PFSK-1 (cell line): ENCODE measurements around the gene ANGEL2.

Experiments used
- POLR2AphosphoS5 ChIP-seq: IDR thresholded peaks from 2 replicates; pipeline ENCODE4 v1.6.1; 2012; ENCODE audit warnings: low read depth, mild to moderate bottlenecking, control low read depth, low read length, moderate library complexity
- TAF1 ChIP-seq: IDR thresholded peaks from 2 replicates; pipeline ENCODE4 v1.6.1; 2012; ENCODE audit warnings: low read length, control low read depth, borderline replicate concordance; ENCODE audit not compliant: insufficient read depth
- TF ChIP-seq, protein P1 (sequence below), 2 experiments: IDR thresholded peaks; 2 replicates each; pipeline versions ENCODE4 v1.6.1 to v1.8.0; 2011 to 2012; ENCODE audit warnings: low read depth in 2 of 2, low read length in 2 of 2, control low read depth in 1 of 2, inconsistent platforms in 1 of 2, mild to moderate bottlenecking in 1 of 2, moderate library complexity in 1 of 2; ENCODE audit not compliant: insufficient read depth in 1 of 2

DNA sequence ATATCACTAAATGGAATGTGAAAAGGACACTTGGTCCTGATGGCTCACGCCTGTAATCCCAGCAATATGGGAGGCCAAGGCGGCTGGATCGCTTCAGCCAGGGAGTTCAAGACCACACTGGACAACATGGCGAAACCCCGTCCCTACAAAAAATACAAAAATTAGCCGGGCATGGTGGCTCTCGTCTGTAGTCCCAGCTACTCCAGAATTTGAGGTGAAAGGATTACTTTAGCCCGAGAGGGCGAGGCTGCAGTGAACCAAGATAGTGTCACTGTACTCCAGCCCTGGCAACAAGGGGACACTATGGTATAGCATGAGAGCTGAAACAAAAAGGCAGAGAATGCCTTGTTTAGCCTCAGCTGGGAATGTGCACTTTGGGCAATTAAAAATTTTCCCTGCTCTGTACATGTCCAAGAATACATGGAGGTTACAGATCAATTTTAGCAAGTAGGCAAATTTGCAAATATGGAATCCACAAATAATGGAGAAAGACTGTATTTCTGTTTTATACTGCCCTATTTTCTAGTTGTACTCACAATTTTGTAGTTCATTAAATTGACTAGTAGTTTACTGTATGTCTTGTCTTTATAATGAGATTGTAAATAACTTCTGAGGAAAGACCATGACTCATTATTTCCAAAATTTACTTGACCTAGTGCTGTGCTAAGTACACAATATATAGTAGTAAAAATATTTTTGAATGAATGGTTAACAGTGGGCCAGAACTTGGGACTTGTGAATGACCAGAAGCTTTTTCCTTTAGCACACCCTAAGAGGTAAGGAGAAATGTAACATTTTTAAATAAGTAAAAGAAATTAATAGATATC lies 2.0 kb upstream of the ANGEL2 start:
- TF ChIP-seq POLR2AphosphoS5 (no peak), TAF1 (no peak)
- TF ChIP-seq, protein P1, sequence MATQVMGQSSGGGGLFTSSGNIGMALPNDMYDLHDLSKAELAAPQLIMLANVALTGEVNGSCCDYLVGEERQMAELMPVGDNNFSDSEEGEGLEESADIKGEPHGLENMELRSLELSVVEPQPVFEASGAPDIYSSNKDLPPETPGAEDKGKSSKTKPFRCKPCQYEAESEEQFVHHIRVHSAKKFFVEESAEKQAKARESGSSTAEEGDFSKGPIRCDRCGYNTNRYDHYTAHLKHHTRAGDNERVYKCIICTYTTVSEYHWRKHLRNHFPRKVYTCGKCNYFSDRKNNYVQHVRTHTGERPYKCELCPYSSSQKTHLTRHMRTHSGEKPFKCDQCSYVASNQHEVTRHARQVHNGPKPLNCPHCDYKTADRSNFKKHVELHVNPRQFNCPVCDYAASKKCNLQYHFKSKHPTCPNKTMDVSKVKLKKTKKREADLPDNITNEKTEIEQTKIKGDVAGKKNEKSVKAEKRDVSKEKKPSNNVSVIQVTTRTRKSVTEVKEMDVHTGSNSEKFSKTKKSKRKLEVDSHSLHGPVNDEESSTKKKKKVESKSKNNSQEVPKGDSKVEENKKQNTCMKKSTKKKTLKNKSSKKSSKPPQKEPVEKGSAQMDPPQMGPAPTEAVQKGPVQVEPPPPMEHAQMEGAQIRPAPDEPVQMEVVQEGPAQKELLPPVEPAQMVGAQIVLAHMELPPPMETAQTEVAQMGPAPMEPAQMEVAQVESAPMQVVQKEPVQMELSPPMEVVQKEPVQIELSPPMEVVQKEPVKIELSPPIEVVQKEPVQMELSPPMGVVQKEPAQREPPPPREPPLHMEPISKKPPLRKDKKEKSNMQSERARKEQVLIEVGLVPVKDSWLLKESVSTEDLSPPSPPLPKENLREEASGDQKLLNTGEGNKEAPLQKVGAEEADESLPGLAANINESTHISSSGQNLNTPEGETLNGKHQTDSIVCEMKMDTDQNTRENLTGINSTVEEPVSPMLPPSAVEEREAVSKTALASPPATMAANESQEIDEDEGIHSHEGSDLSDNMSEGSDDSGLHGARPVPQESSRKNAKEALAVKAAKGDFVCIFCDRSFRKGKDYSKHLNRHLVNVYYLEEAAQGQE (IDR thresholded peaks at IDR 0.05; ENCODE audit: insufficient read depth in 1 of 2, low read depth in 2 of 2, low read length in 2 of 2), result no peak
